ENCODE measurements around the gene MGAT1.

Gene MGAT1

DNA sequence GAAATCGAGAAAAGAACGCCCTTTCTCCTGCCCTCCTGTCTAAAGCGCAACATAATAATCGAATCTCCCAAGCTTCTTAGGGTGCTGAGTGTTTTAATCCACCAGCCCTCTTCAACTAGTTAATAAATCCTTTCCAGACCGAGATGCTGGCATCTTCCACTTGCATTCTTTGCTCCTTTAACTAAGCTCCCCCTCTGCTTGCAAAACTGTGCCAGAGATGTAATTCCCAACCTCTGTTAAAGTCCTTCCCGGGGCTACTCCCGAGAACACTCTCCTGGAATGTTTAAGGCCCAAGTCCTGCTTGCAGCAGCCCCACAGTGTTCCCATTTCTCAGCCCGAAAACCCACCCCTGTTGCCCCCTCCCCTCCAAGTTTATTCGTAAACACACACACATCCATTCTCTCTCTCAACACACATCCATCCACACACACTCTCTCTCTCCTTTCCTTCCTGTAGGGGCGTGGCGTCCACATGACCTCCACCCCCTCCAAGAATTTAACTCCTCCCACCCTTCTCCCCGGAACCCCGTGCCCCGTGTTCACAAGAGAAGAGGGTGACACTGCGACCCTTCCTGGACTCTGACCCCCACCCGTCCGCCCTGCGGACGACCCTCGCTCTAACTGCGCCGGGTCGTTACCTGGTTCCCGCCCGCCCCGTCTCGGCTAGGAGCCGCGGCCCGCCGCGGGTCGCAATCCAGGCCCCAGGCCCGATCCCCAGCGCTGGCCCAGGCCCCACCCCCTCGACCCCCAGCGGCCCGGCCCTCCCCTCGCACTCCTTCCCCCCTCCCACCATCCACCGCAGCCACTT lies 7.0 kb upstream of the MGAT1 start:
- H3K4me3 ChIP-seq (ENCODE audit: low read length), result peak overlapping the region; percentile 85
- DNase-seq (ENCODE audit: low read depth), result peak; percentile 73
- TF ChIP-seq, protein P1, sequence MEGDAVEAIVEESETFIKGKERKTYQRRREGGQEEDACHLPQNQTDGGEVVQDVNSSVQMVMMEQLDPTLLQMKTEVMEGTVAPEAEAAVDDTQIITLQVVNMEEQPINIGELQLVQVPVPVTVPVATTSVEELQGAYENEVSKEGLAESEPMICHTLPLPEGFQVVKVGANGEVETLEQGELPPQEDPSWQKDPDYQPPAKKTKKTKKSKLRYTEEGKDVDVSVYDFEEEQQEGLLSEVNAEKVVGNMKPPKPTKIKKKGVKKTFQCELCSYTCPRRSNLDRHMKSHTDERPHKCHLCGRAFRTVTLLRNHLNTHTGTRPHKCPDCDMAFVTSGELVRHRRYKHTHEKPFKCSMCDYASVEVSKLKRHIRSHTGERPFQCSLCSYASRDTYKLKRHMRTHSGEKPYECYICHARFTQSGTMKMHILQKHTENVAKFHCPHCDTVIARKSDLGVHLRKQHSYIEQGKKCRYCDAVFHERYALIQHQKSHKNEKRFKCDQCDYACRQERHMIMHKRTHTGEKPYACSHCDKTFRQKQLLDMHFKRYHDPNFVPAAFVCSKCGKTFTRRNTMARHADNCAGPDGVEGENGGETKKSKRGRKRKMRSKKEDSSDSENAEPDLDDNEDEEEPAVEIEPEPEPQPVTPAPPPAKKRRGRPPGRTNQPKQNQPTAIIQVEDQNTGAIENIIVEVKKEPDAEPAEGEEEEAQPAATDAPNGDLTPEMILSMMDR (conservative IDR thresholded peaks at IDR 0.05; ENCODE audit: low read depth, low read length), result no peak

DNA sequence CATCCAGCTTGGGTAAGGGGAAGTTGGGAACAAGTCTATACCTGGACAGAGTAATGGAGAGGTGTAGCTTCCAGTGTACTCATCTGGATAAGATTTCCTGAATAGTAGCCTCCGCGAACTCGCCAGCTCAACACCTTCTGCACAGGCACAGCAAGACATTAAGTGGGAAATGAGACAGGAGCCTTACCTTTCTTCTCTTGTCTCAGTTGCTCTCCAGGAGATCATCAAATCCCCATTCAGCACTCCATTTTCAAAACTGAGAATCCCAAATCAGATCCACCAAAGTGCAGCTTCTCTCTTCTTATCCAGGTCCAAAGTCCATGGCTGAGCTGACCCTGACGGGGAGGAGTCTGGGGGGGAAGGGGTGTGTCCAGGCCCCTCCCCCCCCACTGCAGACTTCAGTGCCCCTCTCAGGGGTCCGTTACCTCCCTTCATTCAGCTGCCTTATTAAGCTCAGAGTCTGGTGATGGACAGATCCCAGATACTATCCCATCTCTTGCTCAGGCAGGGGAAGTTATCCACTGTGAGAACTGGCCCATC lies 5.9 kb upstream of the MGAT1 start:
- peak overlapping the region; percentile 85 for H3K4me3 ChIP-seq (ENCODE audit: low read length)
- DNase-seq (ENCODE audit: low read depth), result no peak
- TF ChIP-seq, protein P1 (conservative IDR thresholded peaks at IDR 0.05; ENCODE audit: low read depth, low read length), result no peak

DNA sequence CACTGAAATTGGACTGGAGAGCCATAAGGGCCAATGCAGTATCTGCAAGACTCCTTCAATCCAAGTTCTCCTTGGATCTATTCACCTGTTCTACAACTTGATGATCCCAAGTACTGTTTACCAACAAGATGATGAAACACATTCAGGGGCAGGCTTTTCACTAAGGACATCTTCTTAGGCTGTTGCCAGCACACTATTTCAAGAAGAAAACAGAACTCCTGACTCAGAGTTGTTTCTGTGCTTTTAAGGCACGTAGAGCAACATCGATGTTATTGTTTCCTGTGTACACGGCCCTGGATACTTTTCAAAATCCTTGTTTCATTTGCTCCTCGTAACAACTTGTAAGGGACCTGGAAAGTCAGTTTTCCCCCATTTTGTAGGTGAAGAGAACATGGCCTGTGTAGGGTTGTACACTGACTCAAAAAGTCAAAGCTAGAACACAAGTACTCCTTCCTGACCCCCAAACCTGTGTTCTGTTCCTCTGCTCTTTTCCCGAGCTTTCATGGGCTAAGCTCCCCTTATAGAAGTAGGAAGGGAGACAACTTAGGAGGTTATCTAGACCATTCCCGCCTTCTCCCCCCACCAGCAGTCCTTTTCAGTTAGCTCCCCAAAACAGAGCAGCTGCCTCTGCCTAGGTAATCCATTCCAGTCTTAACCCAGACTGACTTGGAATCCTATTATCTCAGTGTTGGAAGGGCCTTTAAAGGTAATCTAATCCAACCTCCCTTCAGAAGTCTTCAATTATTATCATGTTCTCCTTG lies 5.2 kb upstream of the MGAT1 start:
- DNase-seq (ENCODE audit: low read depth), result no peak
- H3K4me3 ChIP-seq (ENCODE audit: low read length), result peak overlapping the region; percentile 85
- TF ChIP-seq, protein P1 (conservative IDR thresholded peaks at IDR 0.05; ENCODE audit: low read depth, low read length), result no peak

DNA sequence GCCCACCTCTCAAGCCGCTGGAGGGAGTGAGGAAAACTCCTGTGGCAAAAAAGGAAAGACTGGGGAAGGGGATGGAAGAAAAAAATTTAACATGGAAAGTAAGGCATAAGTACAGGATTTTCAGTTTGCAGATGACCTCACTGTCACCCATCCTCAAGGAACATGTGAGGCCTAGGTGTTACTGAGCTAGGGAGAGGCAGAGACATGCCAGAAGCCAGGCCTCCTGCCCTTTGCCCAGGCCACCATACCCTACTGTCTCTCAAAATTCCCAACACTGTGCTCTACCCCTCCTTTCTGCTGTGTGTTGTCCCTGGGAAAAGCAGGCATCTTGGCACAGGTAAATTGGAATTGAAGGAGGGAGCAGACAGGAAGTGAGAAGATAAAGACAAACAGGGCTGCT lies 4.4 kb upstream of the MGAT1 start:
- TF ChIP-seq, protein P1 (conservative IDR thresholded peaks at IDR 0.05; ENCODE audit: low read depth, low read length), result no peak
- DNase-seq (ENCODE audit: low read depth), result no peak
- H3K4me3 ChIP-seq (ENCODE audit: low read length), result no peak overlapping the region

DNA sequence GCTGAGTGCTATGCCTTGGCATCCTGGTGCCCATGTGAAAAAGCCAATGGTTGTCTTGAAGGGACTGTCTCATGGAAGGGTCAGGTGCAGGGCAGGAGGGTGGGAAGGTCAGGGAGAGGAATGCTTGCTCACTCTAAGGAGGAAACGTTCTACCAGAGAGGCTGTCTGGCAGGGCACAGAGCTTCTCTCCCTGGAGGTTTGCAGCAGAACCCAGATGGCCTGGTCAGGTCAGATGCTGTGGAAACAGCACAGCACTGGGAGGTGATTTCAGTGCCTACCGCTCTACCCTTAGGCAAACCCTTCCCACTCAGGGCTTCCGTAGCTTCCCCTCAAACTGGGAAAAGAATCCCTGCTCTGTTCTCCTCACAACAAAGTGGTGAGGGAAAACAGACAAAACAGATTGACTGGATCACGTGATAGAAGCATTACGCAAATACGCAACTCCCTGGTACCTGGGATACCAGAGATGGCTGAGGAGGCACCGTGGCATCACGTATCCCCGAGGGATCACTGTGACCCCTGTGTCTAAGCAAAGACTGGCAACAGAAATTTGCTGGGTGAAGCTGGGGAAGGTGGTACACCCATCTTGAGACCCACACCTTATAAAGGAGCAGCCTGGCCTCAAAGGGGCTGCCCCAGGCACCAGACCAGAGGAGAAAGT lies 3.9 kb upstream of the MGAT1 start:
- TF ChIP-seq, protein P1 (conservative IDR thresholded peaks at IDR 0.05; ENCODE audit: low read depth, low read length), result no peak
- no peak overlapping the region for H3K4me3 ChIP-seq (ENCODE audit: low read length)
- no peak for DNase-seq (ENCODE audit: low read depth)

DNA sequence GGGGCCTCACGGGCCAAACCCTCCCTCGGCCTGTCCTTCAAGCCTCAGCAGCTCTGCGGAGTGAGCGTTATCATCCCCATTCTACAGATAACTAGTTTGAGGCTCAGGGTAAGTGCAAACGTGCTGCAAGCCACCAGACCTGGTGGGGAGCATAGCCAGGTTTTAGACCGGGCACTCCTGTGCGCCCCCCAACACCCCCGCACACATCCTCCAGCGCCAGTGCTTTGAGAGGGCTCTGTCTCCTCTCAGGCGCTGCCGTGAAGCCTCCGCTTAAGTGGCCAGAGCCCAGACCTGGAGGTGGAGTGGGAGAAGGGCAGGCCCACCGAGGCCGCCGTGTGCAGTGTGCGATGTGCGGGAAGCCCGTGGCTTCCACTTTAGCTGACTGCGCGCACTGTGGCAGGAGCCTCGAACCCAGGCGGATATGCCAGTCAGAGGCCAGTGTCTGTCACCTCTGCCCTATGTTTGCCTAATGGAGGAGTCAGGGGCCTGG lies 1.6 kb upstream of the MGAT1 start:
- TF ChIP-seq, protein P1 (conservative IDR thresholded peaks at IDR 0.05; ENCODE audit: low read depth, low read length), result no peak
- DNase-seq (ENCODE audit: low read depth), result no peak
- no peak overlapping the region for H3K4me3 ChIP-seq (ENCODE audit: low read length)

Measured in retinal pigment epithelial cell (primary cell).